HG03097 (cell line): ENCODE data around the gene SSUH2.
"Not testable (repeated sequence)": the region's sequence is repeated elsewhere in the genome, so short reads cannot be mapped to it uniquely, and the experiment has no call there.

Experiments used
- ATAC-seq: cut with Tn5 transposase; IDR thresholded peaks from one replicate; pipeline ENCODE4 v1.9.1; 2021; ENCODE audit not compliant: unreplicated experiment, low FRiP score

The SSUH2 gene

GRCh38 chr3:8644748-8645390, at the start of gene SSUH2:
TSS of gene SSUH2 (minus strand) at chr3:8644798. CDS start at chr3:8644758, 40 bp downstream.
- ATAC-seq, result no peak

- not testable (repeated sequence) for ATAC-seq
These were observed 46.7 kb upstream of the SSUH2 start for GRCh38 chr3:8691295-8691694.

DNA sequence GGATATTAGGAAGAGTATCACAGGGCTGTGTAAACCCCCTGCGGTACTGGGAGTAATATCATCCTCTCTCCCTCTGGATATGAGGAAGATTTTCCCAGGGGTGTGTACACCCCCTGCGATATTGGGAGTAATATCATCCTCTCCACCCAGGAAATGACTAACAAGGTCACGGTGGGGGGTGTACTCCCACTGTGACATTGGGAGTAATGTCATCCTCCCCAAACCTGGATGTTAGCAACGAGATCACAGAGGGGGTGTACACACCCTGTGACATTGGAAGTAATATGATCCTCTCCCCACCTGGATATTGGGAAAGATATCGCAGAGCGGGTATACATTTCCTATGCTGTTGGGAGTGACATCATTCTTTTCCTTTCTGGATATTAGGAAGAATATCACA, 40.4 kb upstream of the SSUH2 start:
- ATAC-seq, result not testable (repeated sequence)

- not testable (repeated sequence) for ATAC-seq
These were observed 38.4 kb upstream of the SSUH2 start for GRCh38 chr3:8682850-8683574.

- not testable (repeated sequence) for ATAC-seq
These were observed 37.4 kb upstream of the SSUH2 start for GRCh38 chr3:8681881-8682538.

DNA sequence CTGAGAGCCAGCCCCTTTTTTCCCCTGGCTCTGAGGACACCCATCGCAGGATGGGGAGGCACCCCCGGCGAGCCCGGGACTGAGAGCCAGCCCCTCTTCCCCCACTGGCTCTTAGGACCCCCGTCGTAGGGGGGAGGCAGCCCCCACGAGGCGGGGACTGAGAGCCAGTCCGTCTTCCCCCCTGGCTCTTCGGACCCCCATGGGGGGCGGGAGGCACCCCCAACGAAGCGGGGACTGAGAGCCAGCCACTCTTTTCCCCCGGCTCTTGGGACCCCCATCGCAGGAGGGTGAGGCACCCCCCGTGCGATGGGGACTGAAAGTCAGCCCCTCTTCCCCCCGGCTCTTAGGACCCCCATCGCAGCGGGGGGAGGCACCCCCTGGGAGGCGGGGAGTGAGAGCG, 36.8 kb upstream of the SSUH2 start:
- ATAC-seq, result no peak

DNA sequence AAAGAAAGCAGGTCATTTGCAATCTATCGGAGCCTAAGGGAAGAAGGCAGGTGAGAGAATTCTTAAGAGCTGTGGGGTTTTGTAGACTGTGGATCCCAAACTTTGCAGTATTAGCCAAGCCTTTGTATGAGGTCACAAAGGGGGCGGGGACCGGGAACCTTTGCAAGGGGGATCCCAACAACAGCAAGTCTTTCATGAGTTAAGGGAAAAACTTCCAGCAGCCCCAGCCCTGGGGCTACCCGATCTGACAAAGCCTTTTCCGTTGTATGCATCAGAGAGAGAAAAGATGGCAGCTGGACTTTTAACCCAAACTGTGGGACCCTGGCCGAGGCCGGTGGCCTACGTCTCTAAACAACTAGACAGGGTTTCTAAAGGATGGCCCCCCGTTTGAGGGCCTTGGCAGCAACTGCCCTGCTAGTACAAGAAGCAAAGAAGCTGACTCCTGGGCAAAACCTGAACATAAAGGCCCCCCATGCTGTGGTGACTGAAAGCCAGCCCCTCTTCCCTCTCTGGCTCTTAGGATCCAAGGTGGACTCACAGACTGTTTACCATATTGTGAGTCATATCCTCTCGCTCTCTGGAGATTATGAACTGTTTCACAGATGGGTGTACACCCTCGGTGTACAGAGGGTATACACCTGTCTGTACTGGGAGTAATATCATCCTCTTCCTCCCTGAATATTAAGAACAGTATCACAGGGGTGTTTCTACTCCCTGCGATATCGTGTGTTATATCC, 35.4 kb upstream of the SSUH2 start:
- not testable (repeated sequence) for ATAC-seq

DNA sequence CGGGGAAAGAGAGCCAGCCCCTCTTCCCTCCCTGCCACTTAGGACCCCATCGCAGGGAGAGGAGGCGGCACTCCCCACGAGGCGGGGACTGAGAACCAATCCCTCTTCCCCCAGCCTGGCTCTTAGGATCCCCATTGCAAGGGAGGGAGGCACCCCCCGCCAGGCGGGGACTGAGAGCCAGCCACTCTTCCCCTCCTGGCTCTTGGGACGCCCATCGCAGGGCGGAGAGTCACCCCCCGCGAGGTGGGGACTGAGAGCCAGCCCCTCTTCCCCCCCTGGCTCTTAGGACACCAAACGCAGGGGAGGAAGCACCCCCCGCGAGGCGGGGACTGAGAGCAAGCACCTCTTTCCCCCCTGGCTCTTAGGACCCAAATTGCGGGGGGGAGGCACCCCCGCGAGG, 34.2 kb upstream of the SSUH2 start:
- ATAC-seq, result no peak

- ATAC-seq, result not testable (repeated sequence)
These were observed 32.7 kb upstream of the SSUH2 start for GRCh38 chr3:8677258-8677657.

DNA sequence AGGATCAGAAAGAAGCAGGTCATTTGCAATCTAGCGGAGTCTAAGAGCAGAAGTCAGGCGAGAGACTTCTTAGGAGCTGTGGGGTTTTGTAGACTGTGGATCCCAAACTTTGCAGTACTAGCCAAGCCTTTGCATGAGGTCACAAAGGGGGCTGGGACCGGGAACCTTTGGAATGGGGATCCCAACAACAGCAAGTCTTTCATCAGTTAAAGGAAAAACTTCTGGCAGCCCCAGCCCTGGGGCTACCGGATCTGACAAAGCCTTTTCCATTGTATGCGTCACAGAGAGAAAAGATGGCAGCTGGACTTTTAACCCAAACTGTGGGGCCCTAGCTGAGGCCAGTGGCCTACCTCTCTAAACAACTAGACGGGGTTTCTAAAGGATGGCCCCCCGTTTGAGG, 31.0 kb upstream of the SSUH2 start:
- ATAC-seq, result not testable (repeated sequence)

DNA sequence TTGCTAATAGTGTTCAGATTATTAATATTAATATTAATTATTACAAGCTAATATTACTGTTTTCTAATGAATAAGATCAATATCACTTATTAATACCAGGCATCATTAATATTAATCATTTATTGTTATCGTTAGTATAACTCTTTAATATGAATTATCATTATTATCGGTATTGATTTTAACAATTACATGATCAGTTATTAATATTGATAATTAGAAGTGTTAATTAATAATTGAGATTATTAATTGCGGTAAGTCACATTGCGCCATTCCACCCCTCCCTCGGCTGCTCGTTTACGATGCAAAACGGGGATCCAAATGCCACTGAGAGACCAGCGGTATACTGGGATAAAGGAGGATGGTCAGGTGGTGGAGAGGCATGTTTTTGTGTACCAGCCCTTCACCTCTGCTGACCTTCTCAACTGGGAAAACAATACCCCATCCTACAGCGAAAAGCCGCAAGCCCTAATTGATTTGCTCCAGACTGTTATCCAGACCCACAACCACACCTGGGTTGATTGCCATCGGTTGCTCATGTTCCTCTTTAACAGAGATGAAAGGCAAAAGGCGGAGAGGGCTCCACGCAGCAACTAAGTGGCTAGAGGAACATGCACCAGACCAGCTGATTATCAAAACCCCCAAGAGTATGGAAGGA, 28.6 kb upstream of the SSUH2 start:
- ATAC-seq, result no peak

GRCh38 chr3:8669019-8669418, 24.4 kb upstream of the SSUH2 start:
- no peak for ATAC-seq

DNA sequence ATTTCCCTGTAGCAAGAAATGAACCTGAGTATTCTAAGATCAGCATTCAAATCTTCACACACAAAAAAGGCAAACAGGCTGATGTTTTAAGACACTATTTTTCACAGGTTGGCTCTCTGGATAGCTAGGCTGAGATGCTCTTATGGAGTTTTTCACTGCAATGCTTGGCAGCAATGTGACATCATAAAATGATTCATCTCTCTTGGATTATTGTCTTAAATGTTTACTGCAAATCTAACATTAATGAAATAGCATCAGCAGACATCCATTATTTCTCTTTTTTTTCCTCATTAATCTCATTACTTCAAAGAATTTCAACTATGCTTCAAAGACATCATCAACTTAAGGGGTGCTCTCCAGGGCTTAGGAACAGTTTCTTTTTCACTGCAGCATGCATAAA, 23.6 kb upstream of the SSUH2 start:
- no peak for ATAC-seq

DNA sequence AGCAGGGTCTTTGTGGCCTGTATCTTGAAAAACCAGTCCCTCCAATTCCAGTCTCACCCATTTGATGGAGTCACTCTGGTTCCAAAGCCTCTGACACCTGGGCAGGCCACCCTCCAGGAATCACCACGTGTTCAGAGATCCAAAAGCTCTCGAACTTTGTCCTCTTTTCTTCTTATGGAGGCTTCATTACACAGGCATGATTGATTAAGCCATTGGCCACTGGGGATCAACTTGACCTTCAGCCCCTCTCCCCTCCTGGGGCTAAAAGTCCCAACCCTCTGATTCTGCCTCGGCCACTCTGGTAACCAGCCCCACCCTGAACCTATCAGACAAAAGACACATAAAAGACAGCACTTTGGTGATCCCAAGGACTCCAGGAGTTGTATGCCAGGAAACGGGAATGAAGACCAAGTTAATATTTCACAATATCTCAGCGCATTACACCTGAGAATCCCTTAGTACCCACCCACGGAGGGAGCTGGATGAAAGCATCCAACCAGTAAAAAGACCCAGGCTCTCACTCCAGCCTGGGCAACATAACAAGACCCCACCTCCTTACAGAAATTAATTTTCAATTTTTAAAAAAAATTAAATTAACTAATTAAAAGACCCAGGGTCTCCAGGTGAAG, 23.0 kb upstream of the SSUH2 start:
- ATAC-seq, result no peak

GRCh38 chr3:8665407-8665896, 20.9 kb upstream of the SSUH2 start:
- ATAC-seq, result no peak

GRCh38 chr3:8663177-8664061, 18.8 kb upstream of the SSUH2 start:
- no peak for ATAC-seq

DNA sequence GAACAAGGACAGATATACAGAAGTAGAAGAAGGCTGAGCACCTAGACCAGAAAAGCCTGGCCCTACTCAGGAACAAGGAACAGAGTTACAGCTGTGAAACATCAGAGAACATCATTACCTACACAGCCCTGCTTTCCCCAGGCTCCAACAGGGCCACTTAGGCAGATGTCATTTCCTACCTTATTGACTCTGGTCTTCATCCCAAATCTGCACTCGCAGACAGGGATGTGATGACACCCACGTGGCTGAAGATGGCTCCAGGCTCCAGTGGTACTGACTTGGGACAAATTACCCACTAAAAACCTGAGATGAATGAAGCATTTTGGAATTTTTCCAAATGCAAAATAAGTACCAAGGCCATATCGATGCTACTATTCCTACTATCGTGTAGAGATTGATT, 18.0 kb upstream of the SSUH2 start:
- ATAC-seq, result no peak

- ATAC-seq, result no peak
These were observed 15.8 kb upstream of the SSUH2 start for GRCh38 chr3:8660175-8661118.
